HEK293T (cell line): Measurements from ENCODE around the gene SUCLA2.

ENCODE experiments used
- CTBP1 ChIP-seq: fragments of 450-650 bp; IDR thresholded peaks from 2 replicates; pipeline ENCODE4 v1.6.1; 2016; ENCODE audit warnings: borderline replicate concordance
- SUZ12 ChIP-seq: fragments of 450-650 bp; IDR thresholded peaks from 2 replicates; pipeline ENCODE4 v1.6.1; 2016; ENCODE audit warnings: mild to moderate bottlenecking

- TF ChIP-seq SUZ12 (no peak), CTBP1 (no peak)
Measured at GRCh38 chr13:47997384-47997783, 3.7 kb downstream of the SUCLA2 start.
